SU-DHL-6 (cell line): ENCODE measurements around the gene CCDC138.
"Not testable (repeated sequence)": the region's sequence is repeated elsewhere in the genome, so short reads cannot be mapped to it uniquely, and the experiment has no call there.

Experiments used
- H2AFZ ChIP-seq: fragments of 200-600 bp; sonication (generic); 2 replicates; pipeline ENCODE4 v1.6.1; 2014; ENCODE audit warnings: low read depth, mild to moderate bottlenecking, moderate library complexity, mixed read lengths, antibody characterized with exemption, low read length; ENCODE audit not compliant: severe bottlenecking
- H3F3A ChIP-seq: fragments of 200-600 bp; shearing (Covaris generic); 2 replicates; pipeline ENCODE4 v1.6.0; 2016; ENCODE audit warnings: antibody characterized with exemption, mild to moderate bottlenecking; ENCODE audit not compliant: insufficient read depth
- H3K27ac ChIP-seq: fragments of 200-600 bp; sonication (generic); 2 replicates; pipeline ENCODE4 v1.5.1; 2016; ENCODE audit warnings: low read depth, mild to moderate bottlenecking, low read length, moderate library complexity, mixed read lengths
- H3K27me3 ChIP-seq: fragments of 200-600 bp; sonication (generic), shearing (Covaris generic); 2 replicates; pipeline ENCODE4 v1.6.0; 2014; ENCODE audit warnings: mild to moderate bottlenecking, low read length
- H3K36me3 ChIP-seq: fragments of 200-600 bp; sonication (generic); 2 replicates; pipeline ENCODE4 v1.6.1; 2014; ENCODE audit warnings: mild to moderate bottlenecking, low read length, mixed read lengths
- H3K4me2 ChIP-seq: fragments of 300-600, 200-600 bp; shearing (Covaris generic), sonication (generic); 2 replicates; pipeline ENCODE4 v1.6.0; 2014; ENCODE audit warnings: low read length, low read depth, mild to moderate bottlenecking; ENCODE audit not compliant: poor library complexity, severe bottlenecking
- H3K4me3 ChIP-seq: fragments of 200-600 bp; sonication (generic); 2 replicates; pipeline ENCODE4 v1.5.1; 2014; ENCODE audit warnings: antibody characterized with exemption, low read length, mild to moderate bottlenecking, mixed read lengths; ENCODE audit not compliant: insufficient read depth, poor library complexity, severe bottlenecking
- H3K79me2 ChIP-seq: fragments of 200-600 bp; sonication (generic); 2 replicates; pipeline ENCODE4 v1.6.1; 2014; ENCODE audit warnings: mild to moderate bottlenecking, low read length, moderate library complexity; ENCODE audit not compliant: insufficient read depth
- H3K9ac ChIP-seq: fragments of 200-600 bp; sonication (generic); 2 replicates; pipeline ENCODE4 v1.7.0; 2014; ENCODE audit warnings: mild to moderate bottlenecking, low read length
- H3K9me2 ChIP-seq: fragments of 200-600 bp; sonication (generic); replicated peaks from 2 replicates; pipeline ENCODE4 v1.6.1; 2014; ENCODE audit warnings: low read length; ENCODE audit not compliant: insufficient read depth
- H3K9me3 ChIP-seq: fragments of 200-600 bp; sonication (generic); 2 replicates; pipeline ENCODE4 v1.6.1; 2014; ENCODE audit warnings: low read length, mixed read lengths; ENCODE audit not compliant: insufficient read depth
- H4K20me1 ChIP-seq: fragments of 200-600 bp; sonication (generic); 2 replicates; pipeline ENCODE4 v1.6.1; 2014; ENCODE audit warnings: low read depth, mild to moderate bottlenecking, antibody characterized with exemption, low read length, moderate library complexity, mixed read lengths
- CTCF ChIP-seq: fragments of 200-600 bp; sonication (generic); IDR thresholded peaks from one replicate; pipeline ENCODE4 v1.5.1; 2017; ENCODE audit warnings: antibody characterized with exemption, mild to moderate bottlenecking, low read length, moderate library complexity; ENCODE audit not compliant: insufficient read depth, poor library complexity, severe bottlenecking
- EZH2phosphoT487 ChIP-seq: fragments of 200-600 bp; sonication (generic), shearing (Covaris generic); conservative IDR thresholded peaks from 2 replicates; pipeline ENCODE4 v1.6.1; 2018; ENCODE audit warnings: mild to moderate bottlenecking, antibody characterized with exemption, low read length, moderate library complexity, mixed read lengths

Gene CCDC138

GRCh38 chr2:108786354-108787215 lies at the start of gene CCDC138:
CCDC138 (plus strand) TSS chr2:108786771; CDS start chr2:108786823, 52 bp downstream.
- H3K9me3 ChIP-seq, result no peaks in the 10 kb centered on the region
- peak within 1 kb of the TSS; percentile 42 for H2AFZ ChIP-seq
- no peaks in the 10 kb centered on the region for H3K9me2 ChIP-seq
- H4K20me1 ChIP-seq, result 0 out of 2 replicates have a peak, but pooled peaks cover 4% of the 10 kb centered on the region
- H3F3A ChIP-seq, result peaks cover 33% of the 10 kb centered on the region
- peak within 1 kb of the TSS; percentile 67 for H3K4me3 ChIP-seq
- H3K4me2 ChIP-seq, result peak within 1 kb of the TSS; percentile 85
- peak within 1 kb of the TSS; percentile 94 for H3K27ac ChIP-seq
- H3K79me2 ChIP-seq, result peaks cover 49% of the 10 kb centered on the region
- H3K36me3 ChIP-seq, result peaks cover 44% of the 10 kb centered on the region
- H3K27me3 ChIP-seq, result no peaks in the 10 kb centered on the region
- TF ChIP-seq CTCF, result no peak
- TF ChIP-seq EZH2phosphoT487, result no peak
- peak within 1 kb of the TSS; percentile 86 for H3K9ac ChIP-seq

- H3K9me2 ChIP-seq, H3K9me3 ChIP-seq, H3K4me2 ChIP-seq, H3K27me3 ChIP-seq, H3K4me3 ChIP-seq, H3K36me3 ChIP-seq, H3F3A ChIP-seq, H4K20me1 ChIP-seq, H3K9ac ChIP-seq, H3K27ac ChIP-seq, H3K79me2 ChIP-seq, H2AFZ ChIP-seq: not testable (repeated sequence)
Observed at GRCh38 chr2:108757973-108758372, 28.6 kb upstream of the CCDC138 start.

- not testable (repeated sequence) for H2AFZ ChIP-seq, H3F3A ChIP-seq, H3K4me2 ChIP-seq, H3K4me3 ChIP-seq, H3K79me2 ChIP-seq, H3K9me3 ChIP-seq, H3K9ac ChIP-seq, H3K27ac ChIP-seq, H3K27me3 ChIP-seq, H4K20me1 ChIP-seq, H3K9me2 ChIP-seq
- peaks cover 29% of the 10 kb centered on the region for H3K36me3 ChIP-seq
Observed at GRCh38 chr2:108762618-108763017, 24.0 kb upstream of the CCDC138 start.

GRCh38 chr2:108766671-108767070 lies 19.9 kb upstream of the CCDC138 start:
- H3K27ac ChIP-seq, H3K4me3 ChIP-seq, H3K9me2 ChIP-seq, H3K4me2 ChIP-seq, H3K9me3 ChIP-seq, H3K9ac ChIP-seq, H2AFZ ChIP-seq, H3F3A ChIP-seq, H3K79me2 ChIP-seq, H4K20me1 ChIP-seq, H3K27me3 ChIP-seq: not testable (repeated sequence)
- H3K36me3 ChIP-seq, result peaks cover 41% of the 10 kb centered on the region

- H4K20me1 ChIP-seq, H3K9me3 ChIP-seq, H2AFZ ChIP-seq, H3K27me3 ChIP-seq, H3K9me2 ChIP-seq, H3K79me2 ChIP-seq, H3K4me2 ChIP-seq, H3K9ac ChIP-seq, H3K4me3 ChIP-seq, H3K27ac ChIP-seq: not testable (repeated sequence)
- Histone ChIP-seq H3F3A (peaks cover 15% of the 10 kb centered on the region; the same call in 1 of the 2 replicates), H3K36me3 (peaks cover 48% of the 10 kb centered on the region)
Observed at GRCh38 chr2:108767859-108768258, 18.7 kb upstream of the CCDC138 start.
